Neuronal stem cell (in vitro differentiated cells): ENCODE results near the gene ERV3-1. TPM values are rescaled to one million over a fixed set of nuclear protein-coding genes. Genes with fewer than 3 reads are reported as not detected.
"Not testable (repeated sequence)": the region's sequence is repeated elsewhere in the genome, so short reads cannot be mapped to it uniquely, and the experiment has no call there.

Experiments
- DNase-seq: peaks from one replicate; pipeline ENCODE4 v3.0.0-alpha.2; 2013; ENCODE audit warnings: low spot score
- H2AFZ ChIP-seq: one replicate; pipeline ENCODE4 v1.6.1; 2013; ENCODE audit warnings: mild to moderate bottlenecking, low read length, inconsistent platforms
- H2AK5ac ChIP-seq: 2 replicates; pipeline ENCODE4 v1.6.1; 2013; ENCODE audit warnings: low read depth, mild to moderate bottlenecking, inconsistent platforms, low read length, moderate library complexity, mixed read lengths
- H2BK120ac ChIP-seq: 2 replicates; pipeline ENCODE4 v1.6.1; 2013; ENCODE audit warnings: low read depth, mild to moderate bottlenecking, inconsistent platforms, low read length, moderate library complexity, mixed read lengths
- H2BK12ac ChIP-seq: one replicate; pipeline ENCODE4 v1.6.1; 2013; ENCODE audit warnings: low read length, inconsistent platforms
- H2BK15ac ChIP-seq: 2 replicates; pipeline ENCODE4 v1.6.1; 2013; ENCODE audit warnings: mild to moderate bottlenecking, low read length, inconsistent platforms, mixed read lengths
- H2BK5ac ChIP-seq: one replicate; pipeline ENCODE4 v1.6.1; 2013; ENCODE audit warnings: inconsistent platforms, mild to moderate bottlenecking, low read length, moderate library complexity
- H3K14ac ChIP-seq: one replicate; pipeline ENCODE4 v1.6.1; 2013; ENCODE audit warnings: low read length, inconsistent platforms
- H3K18ac ChIP-seq: 2 replicates; pipeline ENCODE4 v1.6.1; 2013; ENCODE audit warnings: low read length, inconsistent platforms
- H3K23ac ChIP-seq: 2 replicates; pipeline ENCODE4 v1.6.1; 2013; ENCODE audit warnings: low read depth, mild to moderate bottlenecking, mixed read lengths, low read length, inconsistent platforms; ENCODE audit not compliant: poor library complexity
- H3K27ac ChIP-seq: replicated peaks from 3 replicates; pipeline ENCODE4 v1.5.1; 2013; ENCODE audit warnings: low read length, inconsistent platforms
- H3K27me3 ChIP-seq, 3 experiments: 2 replicates each; pipeline ENCODE4 v1.6.1; 2013; ENCODE audit warnings: low read length in 3 of 3, mild to moderate bottlenecking in 2 of 3, inconsistent platforms in 1 of 3, low read depth in 1 of 3, mixed read lengths in 1 of 3, moderate library complexity in 1 of 3; ENCODE audit not compliant: control insufficient read depth in 3 of 3, insufficient read depth in 3 of 3
- H3K36me3 ChIP-seq, 2 donors: replicated peaks in 1 of 2; 2 replicates each; pipeline ENCODE4 v1.6.1; 2013; ENCODE audit warnings: low read length in 2 of 2; ENCODE audit not compliant: control insufficient read depth in 2 of 2, insufficient read depth in 2 of 2
- H3K4ac ChIP-seq: 2 replicates; pipeline ENCODE4 v1.6.1; 2013; ENCODE audit warnings: inconsistent platforms, mild to moderate bottlenecking, low read length, moderate library complexity
- H3K4me1 ChIP-seq, 2 donors: 1 replicate in 1 of 2; 2 replicates in 1 of 2; pipeline ENCODE4 v1.6.1; 2013; ENCODE audit warnings: low read length in 2 of 2, low read depth in 1 of 2; ENCODE audit not compliant: control insufficient read depth in 2 of 2, insufficient read depth in 1 of 2
- H3K4me2 ChIP-seq: one replicate; pipeline ENCODE4 v1.6.1; 2013; ENCODE audit warnings: mild to moderate bottlenecking, low read length, inconsistent platforms; ENCODE audit not compliant: insufficient read depth, poor library complexity, severe bottlenecking
- H3K4me3 ChIP-seq, 2 donors: 2 replicates each; pipeline ENCODE4 v1.5.1; 2013; ENCODE audit warnings: low read length in 2 of 2, mild to moderate bottlenecking in 2 of 2, inconsistent platforms in 1 of 2, moderate library complexity in 1 of 2
- H3K79me1 ChIP-seq: one replicate; pipeline ENCODE4 v1.6.1; 2013; ENCODE audit warnings: low read depth, mild to moderate bottlenecking, inconsistent platforms, low read length, moderate library complexity
- H3K9ac ChIP-seq: one replicate; pipeline ENCODE4 v1.6.1; 2013; ENCODE audit warnings: mild to moderate bottlenecking, low read depth, low read length, inconsistent platforms; ENCODE audit not compliant: poor library complexity
- H3K9me3 ChIP-seq, 2 donors: replicated peaks in 1 of 2; 2 replicates each; pipeline versions ENCODE3 to v1.6.1; 2013; ENCODE audit warnings: low read length in 2 of 2, mild to moderate bottlenecking in 2 of 2, inconsistent platforms in 1 of 2, low read depth in 1 of 2, mixed read lengths in 1 of 2, moderate library complexity in 1 of 2; ENCODE audit not compliant: control insufficient read depth in 2 of 2, insufficient read depth in 1 of 2
- H4K8ac ChIP-seq: one replicate; pipeline ENCODE4 v1.6.1; 2013; ENCODE audit warnings: low read depth, mild to moderate bottlenecking, inconsistent platforms, low read length, moderate library complexity
- H4K91ac ChIP-seq: one replicate; pipeline ENCODE4 v1.6.1; 2013; ENCODE audit warnings: low read length, low read depth, mild to moderate bottlenecking, inconsistent platforms; ENCODE audit not compliant: poor library complexity
- WGBS, 2 donors: extraction: QIAGEN DNeasy Blood & Tissue Kit; methylation state at CpG; one replicate each; pipeline ENCODE4 v1.1.7; 2013; ENCODE audit warnings: missing lambda C conversion rate in 2 of 2, mixed read lengths in 1 of 2; ENCODE audit not compliant: insufficient read length in 2 of 2, insufficient replicate concordance in 1 of 2; ENCODE audit errors: extremely low coverage in 2 of 2; 5-methylcytosine and 5-hydroxymethylcytosine counted together
- small RNA-seq: library from polyadenylated mRNA; stranded (forward); fragments of <200 nt; extraction: miRNeasy Mini kit (QIAGEN cat#:217004); gene quantifications from one replicate; pipeline ENCODE3, GENCODE V24; 2013; ENCODE audit not compliant: insufficient read depth

The ERV3-1 gene

DNA sequence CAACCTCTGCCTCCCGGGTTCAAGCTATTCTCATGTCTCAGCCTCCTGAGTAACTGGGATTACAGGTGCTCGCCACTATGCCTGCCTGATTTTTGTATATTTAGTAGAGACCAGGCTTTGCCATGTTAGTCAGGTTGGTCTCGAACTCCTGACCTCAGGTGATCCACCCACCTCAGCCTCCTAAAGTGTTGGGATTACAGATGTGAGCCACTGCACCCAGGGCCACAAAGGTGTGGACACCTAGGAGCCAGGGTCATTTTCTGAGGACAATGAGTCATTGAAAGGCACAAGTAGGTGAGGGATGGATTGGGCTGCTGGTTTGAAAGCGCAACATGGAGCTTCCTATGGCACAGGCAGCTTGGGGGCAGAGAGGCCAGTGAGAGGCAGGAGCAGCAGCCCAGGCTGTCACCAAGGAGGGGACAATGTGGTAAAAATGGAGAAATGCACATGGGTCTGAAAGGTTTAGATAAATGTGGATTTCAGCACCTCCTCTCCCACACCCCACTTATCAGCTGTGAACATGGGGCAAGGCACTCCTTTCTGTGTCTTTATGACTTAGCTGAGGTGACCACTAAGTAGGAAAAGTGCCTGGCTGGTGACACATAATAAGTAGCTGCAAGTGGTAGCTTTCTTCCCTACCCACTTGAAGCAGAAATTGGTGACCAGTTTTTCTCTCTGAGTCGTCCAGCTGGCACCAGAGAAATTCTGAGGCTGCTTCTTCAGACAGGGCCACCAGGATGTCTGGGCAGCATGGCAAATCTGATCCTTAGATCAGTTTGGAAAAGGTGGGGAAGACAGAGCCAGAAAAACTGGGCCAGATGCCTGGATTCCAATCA is 61.6 kb downstream of the ERV3-1 start:
- H2BK15ac ChIP-seq, H3K23ac ChIP-seq, H3K79me1 ChIP-seq, H3K36me3 ChIP-seq, DNase-seq, H3K4ac ChIP-seq, H4K91ac ChIP-seq, H2BK120ac ChIP-seq, H2BK12ac ChIP-seq, H3K9ac ChIP-seq, H3K4me3 ChIP-seq, H3K9me3 ChIP-seq, H4K8ac ChIP-seq, H3K27ac ChIP-seq, H2BK5ac ChIP-seq, H3K18ac ChIP-seq, H2AK5ac ChIP-seq, H3K4me2 ChIP-seq, H2AFZ ChIP-seq, H3K4me1 ChIP-seq: not testable (repeated sequence)
- peak overlapping the region; percentile 8 for H3K14ac ChIP-seq
- WGBS, 2 donors = no CpG with 5 or more reads among the region's 5 CpGs
- peaks cover 0 to 25% (median 11%) of the 10 kb centered on the region in 3 experiments for H3K27me3 ChIP-seq

Small RNA genes within 50 kb of the gene (small RNA-seq; reads per million reads assigned to genes)
- not detected for gene RNU6-1229P
